Measurements from ENCODE around the gene NT5E. TPM values are rescaled to one million over a fixed set of nuclear protein-coding genes. Genes with fewer than 3 reads are reported as not detected.
"Not testable (repeated sequence)": the region's sequence is repeated elsewhere in the genome, so short reads cannot be mapped to it uniquely, and the experiment has no call there.

NT5E gene
- total RNA-seq, 1 donor from 2014 or later: 4.3 TPM

- H3K27me3 ChIP-seq (ENCODE audit: low read depth): no peaks in the 10 kb centered on the region
- intact Hi-C loops (cut with micrococcal nuclease): no loop called here
- TF ChIP-seq CTCF (IDR thresholded peaks at IDR 0.05; ENCODE audit: borderline replicate concordance): no peak
- H3K36me3 ChIP-seq: no peaks in the 10 kb centered on the region
- peaks cover 24% of the 10 kb centered on the region for H3K4me1 ChIP-seq
- H3K9me3 ChIP-seq (replicated peaks): peaks cover under 1% of the 10 kb centered on the region
- no peak for DNase-seq
- peak overlapping the region; percentile 36 for H3K27ac ChIP-seq (replicated peaks)
- H3K4me3 ChIP-seq: no peak overlapping the region
These were observed 46.4 kb upstream of the NT5E start for GRCh38 chr6:85403331-85404015.

GRCh38 chr6:85404016-85404563, 45.8 kb upstream of the NT5E start:
- H3K4me3 ChIP-seq; H3K36me3 ChIP-seq; H3K9me3 ChIP-seq (replicated peaks); intact Hi-C loops (cut with micrococcal nuclease); H3K27me3 ChIP-seq (ENCODE audit: low read depth); DNase-seq: not testable (repeated sequence)
- Histone ChIP-seq H3K4me1 (peaks cover 24% of the 10 kb centered on the region), H3K27ac (replicated peaks) (peak overlapping the region; percentile 8)

- no peak overlapping the region for H3K4me3 ChIP-seq
- no peak for DNase-seq
- peak overlapping the region; percentile 8 for H3K27ac ChIP-seq (replicated peaks)
- no peaks in the 10 kb centered on the region for H3K27me3 ChIP-seq (ENCODE audit: low read depth)
- H3K4me1 ChIP-seq: peaks cover 24% of the 10 kb centered on the region
- TF ChIP-seq CTCF (IDR thresholded peaks at IDR 0.05; ENCODE audit: borderline replicate concordance): no peak
- H3K9me3 ChIP-seq (replicated peaks): no peaks in the 10 kb centered on the region
- intact Hi-C loops (cut with micrococcal nuclease): no loop called here
- no peaks in the 10 kb centered on the region for H3K36me3 ChIP-seq
These were observed 45.2 kb upstream of the NT5E start for GRCh38 chr6:85404564-85405174.

GRCh38 chr6:85405175-85405852, 44.6 kb upstream of the NT5E start:
- no peaks in the 10 kb centered on the region for H3K27me3 ChIP-seq (ENCODE audit: low read depth)
- no peak overlapping the region for H3K4me3 ChIP-seq
- peaks cover 24% of the 10 kb centered on the region for H3K4me1 ChIP-seq
- H3K36me3 ChIP-seq: no peaks in the 10 kb centered on the region
- no peak for TF ChIP-seq CTCF (IDR thresholded peaks at IDR 0.05; ENCODE audit: borderline replicate concordance)
- H3K9me3 ChIP-seq (replicated peaks): no peaks in the 10 kb centered on the region
- no peak overlapping the region for H3K27ac ChIP-seq (replicated peaks)
- DNase-seq: no peak
- intact Hi-C loops (cut with micrococcal nuclease): no loop called here

GRCh38 chr6:85405853-85406198, 44.1 kb upstream of the NT5E start:
- no peak for TF ChIP-seq CTCF (IDR thresholded peaks at IDR 0.05; ENCODE audit: borderline replicate concordance)
- H3K4me1 ChIP-seq: peaks cover 24% of the 10 kb centered on the region
- no peaks in the 10 kb centered on the region for H3K36me3 ChIP-seq
- no peaks in the 10 kb centered on the region for H3K9me3 ChIP-seq (replicated peaks)
- no peaks in the 10 kb centered on the region for H3K27me3 ChIP-seq (ENCODE audit: low read depth)
- no peak overlapping the region for H3K4me3 ChIP-seq
- DNase-seq: no peak
- no peak overlapping the region for H3K27ac ChIP-seq (replicated peaks)
- intact Hi-C loops (cut with micrococcal nuclease): no loop called here
